NCI-H1048 (cell line): ENCODE data around the gene HDC.

Source experiments
- DNase-seq: peaks from one replicate; lab custom pipeline; 2025; lab: John Stamatoyannopoulos, UW

HDC gene, protein sequence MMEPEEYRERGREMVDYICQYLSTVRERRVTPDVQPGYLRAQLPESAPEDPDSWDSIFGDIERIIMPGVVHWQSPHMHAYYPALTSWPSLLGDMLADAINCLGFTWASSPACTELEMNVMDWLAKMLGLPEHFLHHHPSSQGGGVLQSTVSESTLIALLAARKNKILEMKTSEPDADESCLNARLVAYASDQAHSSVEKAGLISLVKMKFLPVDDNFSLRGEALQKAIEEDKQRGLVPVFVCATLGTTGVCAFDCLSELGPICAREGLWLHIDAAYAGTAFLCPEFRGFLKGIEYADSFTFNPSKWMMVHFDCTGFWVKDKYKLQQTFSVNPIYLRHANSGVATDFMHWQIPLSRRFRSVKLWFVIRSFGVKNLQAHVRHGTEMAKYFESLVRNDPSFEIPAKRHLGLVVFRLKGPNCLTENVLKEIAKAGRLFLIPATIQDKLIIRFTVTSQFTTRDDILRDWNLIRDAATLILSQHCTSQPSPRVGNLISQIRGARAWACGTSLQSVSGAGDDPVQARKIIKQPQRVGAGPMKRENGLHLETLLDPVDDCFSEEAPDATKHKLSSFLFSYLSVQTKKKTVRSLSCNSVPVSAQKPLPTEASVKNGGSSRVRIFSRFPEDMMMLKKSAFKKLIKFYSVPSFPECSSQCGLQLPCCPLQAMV

GRCh38 chr15:50265620-50266019 lies at the start of gene HDC:
HDC (minus strand) TSS chr15:50265726; CDS start chr15:50265623, 103 bp downstream.
- no peak for DNase-seq

DNA sequence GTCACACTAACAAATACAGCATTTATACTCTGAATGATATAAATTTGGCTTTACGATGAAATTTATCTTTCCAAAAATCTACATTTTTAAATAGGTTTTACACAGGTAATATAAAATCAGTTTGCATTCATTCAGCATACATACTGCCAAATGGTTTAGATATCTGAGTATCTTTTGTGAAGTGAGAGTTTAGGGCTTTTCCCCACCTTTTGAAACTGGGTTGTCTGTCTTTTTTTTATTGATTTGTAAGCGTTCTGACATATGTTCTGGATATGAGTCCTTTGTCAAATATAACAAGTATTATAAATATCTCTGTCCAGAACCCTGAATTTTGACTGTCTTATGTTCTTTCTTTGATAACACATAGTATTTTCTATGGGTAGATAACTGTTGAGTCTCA lies 47.1 kb upstream of the HDC start:
- DNase-seq = no peak

GRCh38 chr15:50307799-50308198 lies 42.3 kb upstream of the HDC start:
- no peak for DNase-seq

DNA sequence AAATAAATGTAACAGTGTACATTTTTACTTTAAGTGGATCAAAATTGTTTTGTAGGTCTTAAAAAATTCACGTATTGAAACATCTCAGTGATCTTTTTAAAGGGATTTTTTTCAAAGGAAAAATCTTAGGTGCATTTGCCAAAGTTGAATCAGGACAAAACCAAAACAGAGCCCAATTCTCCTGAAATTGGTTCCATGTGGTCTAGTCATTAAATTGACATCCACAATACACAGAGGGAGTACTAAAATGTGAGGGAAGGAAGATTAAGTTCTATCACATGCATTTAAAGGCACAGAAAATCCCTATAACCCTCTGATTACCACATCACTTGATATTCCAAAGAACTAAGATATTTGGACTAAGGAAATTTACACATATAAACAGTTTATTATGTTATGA lies 39.3 kb upstream of the HDC start:
- no peak for DNase-seq

DNA sequence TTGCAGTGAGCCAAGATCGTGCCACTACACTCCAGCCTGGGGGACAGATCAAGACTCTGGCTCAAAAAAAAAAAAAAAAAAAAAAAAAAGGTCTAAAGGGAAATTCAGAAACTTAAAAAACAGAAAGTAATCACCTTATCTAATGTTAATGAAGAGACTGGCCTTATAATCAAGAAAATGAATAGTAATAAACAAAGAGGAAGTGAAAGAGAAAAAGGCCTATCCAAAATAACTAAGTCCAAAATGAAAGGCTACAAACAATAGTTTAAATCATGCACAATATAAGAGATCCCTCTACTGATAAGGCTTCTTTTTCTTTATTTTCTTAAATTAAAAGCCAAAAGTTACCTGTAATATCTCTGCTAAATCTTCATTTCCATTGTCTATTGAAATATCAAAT lies 37.1 kb upstream of the HDC start:
- no peak for DNase-seq

DNA sequence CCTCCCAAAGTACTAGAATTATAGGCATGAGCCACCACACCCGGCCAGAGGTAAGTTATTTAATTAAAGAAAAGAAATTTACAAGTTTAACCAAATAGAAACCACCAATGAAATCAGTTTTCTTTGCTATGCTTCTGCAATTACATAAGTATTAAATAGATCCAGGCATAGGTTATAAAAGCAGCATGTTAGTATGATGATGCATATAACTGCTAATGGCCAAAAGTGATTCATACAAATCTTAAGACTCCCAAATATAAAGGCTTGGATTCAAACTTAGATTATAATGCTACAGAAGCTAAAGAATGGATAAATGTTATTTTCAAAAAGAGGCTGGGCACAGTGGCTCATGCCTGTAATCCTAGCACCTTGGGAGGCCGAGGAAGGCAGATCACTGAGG lies 32.8 kb upstream of the HDC start:
- DNase-seq = no peak

DNA sequence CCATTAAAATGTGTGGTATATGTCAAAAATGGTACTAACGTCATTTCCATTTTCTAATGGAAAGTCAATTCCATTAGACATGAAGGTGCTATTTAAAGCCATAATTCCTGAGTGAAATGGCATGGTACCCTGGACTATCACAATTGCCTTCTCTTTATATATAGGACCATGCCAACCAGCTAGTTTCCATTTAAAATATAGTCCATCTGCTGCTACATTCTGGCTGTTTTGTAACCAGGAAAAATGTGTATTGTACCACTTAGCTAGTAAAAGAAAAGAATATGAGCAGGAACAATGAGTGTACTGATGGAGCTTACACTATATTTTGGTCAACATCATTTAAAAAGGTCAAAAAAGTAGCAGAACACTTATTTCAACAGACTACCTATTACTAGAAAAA lies 30.4 kb upstream of the HDC start:
- DNase-seq = no peak

DNA sequence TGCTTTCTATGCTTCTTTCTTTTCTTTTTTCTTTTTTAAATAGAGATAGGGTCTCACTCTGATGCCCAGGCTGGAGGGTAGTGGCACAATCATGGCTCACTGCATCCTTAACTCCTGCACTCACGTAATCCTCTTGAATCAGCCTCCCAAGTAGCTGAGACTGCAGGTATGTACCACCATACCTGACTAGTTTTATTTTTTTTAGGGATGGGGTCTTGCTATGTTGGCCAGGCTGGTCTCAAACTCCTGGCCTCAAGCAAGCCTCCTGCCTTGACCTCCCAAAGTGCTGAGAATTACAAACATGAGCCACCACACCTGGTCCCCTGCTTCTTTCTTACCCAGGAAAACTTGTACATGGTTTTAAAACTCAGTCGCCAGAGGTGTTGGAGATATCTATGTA lies 24.2 kb upstream of the HDC start:
- no peak for DNase-seq

DNA sequence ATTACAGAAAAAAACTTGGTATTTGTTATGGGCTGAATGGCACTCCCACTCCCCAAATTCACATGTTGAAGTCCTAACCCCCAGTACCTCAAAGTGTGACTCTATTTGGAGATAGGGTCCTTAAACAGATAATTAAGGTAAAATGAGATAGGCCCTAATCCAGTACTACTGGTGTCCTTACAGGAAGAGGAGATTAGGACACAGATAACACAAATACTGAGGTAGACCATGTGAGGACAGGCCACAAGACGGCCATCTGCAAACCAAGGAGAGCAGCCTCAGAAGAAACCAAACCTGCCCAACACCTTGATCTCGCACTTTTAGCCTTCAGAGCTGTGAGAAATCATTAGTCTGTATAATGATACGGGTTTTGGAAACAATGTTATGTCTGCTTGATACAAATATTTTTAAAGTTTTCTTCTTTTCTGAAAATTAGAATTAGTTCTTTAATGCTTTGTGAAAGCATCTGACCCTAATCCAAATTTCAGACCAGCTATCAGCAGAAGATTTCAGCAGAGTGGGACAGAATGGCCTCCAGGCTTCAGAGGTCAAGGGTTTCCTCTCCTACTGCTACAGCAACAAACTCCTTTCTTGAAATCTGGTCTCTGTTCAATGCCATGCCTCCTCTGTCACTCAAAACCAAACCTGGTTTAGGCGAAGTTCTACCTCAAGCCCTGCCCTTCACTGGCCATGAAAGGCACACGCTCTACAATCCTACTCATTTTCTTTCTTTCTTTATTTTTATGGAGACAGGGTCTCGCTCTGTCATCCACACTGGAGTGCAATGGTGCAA lies 22.0 kb upstream of the HDC start:
- no peak for DNase-seq

GRCh38 chr15:50281427-50281826 lies 15.9 kb upstream of the HDC start:
- DNase-seq = no peak

DNA sequence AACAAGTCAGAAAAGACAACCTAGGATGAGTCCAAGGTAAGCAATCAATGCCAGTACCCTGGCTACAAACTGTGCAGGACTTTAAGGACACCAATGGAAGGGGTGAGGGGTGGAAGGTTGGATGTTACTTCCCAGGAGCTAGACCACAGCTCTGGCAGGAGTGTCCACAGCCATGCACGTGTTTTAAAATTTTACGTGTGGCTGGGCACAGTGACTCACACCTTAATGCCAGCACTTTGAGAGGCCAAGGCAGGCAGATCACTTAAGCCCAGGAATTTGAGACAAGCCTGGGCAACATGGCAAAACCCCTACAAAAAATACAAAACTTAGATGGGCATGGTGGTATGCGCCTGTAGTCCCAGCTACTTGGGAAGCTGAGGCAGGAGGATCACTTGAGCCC lies 14.7 kb upstream of the HDC start:
- DNase-seq = no peak

GRCh38 chr15:50278496-50278895 lies 13.0 kb upstream of the HDC start:
- DNase-seq = no peak

- DNase-seq = no peak
These were observed 11.8 kb upstream of the HDC start for GRCh38 chr15:50277370-50277769.

- no peak for DNase-seq
These were observed 10.4 kb upstream of the HDC start for GRCh38 chr15:50275908-50276307.

DNA sequence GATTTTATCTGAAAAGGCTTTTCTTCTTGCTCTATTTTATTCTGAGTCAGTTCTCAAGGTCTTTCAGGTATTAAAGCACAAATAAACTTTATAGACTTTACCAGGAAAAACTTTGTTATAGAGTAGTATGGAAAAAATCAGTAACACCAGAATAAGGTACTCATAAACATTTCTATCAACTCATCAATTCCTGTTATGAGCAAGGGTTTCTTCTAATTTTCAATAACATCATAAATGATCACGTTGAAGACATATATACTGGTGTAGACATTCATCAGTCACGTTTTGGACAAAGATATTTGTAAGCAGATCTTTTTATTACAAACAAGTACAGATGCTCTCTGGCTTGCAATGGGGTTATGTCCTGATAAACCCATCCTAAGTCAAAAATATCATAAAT lies 9.6 kb upstream of the HDC start:
- no peak for DNase-seq

GRCh38 chr15:50267577-50267976 lies 2.1 kb upstream of the HDC start:
- DNase-seq = no peak

DNA sequence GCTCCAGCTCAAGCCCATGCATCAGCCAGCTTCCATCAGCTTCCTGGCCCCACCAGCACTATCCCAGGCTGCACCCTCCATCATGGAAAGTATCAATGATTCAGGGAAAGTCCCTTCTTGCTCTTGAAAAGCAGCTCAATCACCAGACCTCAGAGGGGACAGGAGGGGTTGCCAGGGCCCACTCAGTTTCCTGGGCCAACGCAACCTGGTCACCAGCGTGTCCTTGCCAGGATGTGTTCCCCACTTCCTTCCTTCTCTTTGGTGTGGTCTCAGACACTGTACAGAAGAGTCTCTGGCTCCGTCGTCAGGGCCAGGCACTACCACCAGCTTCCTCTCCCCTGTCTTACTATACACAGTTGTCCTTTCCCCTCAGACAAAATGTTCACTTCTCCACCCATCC lies 3.0 kb downstream of the HDC start:
- DNase-seq = no peak

DNA sequence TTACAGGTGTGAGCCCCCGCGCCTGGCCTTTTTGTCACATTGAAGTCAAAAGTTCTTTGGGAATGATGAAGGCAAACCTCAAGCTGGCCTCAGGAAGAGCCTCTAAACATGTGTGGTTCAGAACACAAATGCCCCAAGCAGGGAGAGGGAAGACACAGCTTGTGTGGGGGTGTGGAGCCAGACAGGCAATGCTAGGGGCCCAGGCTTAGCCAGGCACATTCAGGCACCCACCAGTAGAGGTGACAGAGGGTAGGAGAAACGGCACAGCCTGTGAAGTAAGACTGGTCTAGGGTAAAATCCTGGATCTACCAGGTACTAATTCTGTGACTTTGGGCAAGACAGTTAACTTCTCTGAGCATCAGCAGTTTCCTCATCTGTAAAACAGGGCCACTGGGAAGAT lies 3.5 kb downstream of the HDC start:
- no peak for DNase-seq

- DNase-seq = no peak
These were observed 4.5 kb downstream of the HDC start for GRCh38 chr15:50260969-50261496.

DNA sequence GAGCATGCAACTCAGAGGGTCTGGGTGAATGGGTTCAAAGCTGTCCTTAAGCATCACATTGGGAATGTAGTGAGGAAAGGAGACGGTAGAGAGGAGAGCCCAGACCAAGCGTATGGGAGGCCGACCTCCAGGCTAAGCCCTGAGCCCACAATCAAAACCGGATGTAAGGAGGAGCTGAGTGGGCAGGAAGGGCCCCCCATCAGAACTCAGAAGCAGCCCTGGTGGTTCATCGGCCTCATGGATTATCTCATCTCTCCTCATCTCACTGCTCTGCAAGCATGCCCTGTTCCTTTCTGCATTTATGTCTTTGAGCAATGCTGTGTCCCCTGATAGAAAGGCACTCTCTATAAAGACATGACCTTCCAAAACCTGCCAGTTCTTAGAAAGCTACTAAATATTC lies 6.2 kb downstream of the HDC start:
- no peak for DNase-seq

DNA sequence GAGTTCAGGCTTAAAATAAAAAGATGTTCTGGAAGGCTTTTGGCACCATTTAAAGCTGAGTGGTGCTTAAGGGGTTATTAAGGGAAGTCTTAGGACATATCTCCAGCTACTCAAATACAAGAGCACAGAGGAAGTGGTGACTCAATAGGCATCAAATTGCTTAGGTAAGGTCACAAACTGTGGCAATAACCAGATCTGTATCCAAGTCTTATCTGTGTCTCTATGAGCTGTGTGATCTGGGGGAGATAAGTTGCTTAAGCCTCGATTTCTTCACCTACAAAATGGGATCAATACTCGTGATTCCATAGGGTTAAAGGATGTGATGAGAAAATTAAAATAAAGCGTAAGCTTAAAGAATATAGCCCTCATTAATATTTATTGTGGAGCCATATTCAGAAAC lies 7.6 kb downstream of the HDC start:
- DNase-seq = no peak

DNA sequence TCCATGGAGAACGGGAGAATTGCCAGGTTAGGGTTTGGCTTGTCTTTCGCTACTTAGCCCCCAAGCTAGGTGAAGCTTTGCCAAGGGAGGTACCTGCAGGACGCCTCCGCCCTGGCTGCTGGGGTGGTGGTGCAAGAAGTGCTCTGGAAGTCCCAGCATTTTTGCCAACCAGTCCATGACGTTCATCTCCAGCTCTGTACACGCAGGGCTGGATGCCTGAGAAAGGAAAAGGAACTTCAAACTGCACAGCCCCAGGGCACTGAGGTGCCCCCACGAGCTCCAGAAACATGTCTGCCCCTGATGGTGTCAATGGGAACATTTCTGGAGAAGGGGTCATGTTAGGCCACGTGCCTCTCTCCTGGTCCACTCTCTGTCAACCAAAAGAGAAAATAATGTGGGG lies 8.2 kb downstream of the HDC start:
- no peak for DNase-seq
